Body of pancreas (tissue), 4 donors: Measurements from ENCODE around the gene LGR6.

Source experiments
- CTCF ChIP-seq, 7 experiments: fragments of 450-650 bp in 4 of 7; fragments of 200-600 bp in 3 of 7; sonication (generic) in 3 of 7; IDR thresholded peaks; one replicate each; pipeline ENCODE4 v1.5.1; 2016 to 2019; ENCODE audit warnings: antibody characterized with exemption in 7 of 7
- POLR2A ChIP-seq, 3 donors: fragments of 450-650 bp; IDR thresholded peaks; one replicate each; pipeline ENCODE4 v1.6.1; 2016; ENCODE audit warnings: antibody characterized with exemption in 3 of 3, mild to moderate bottlenecking in 2 of 3

GRCh38 chr1:202254454-202255252 is 61.1 kb downstream of the LGR6 start:
- no peak for TF ChIP-seq CTCF (IDR thresholded peaks at IDR 0.05)
- TF ChIP-seq POLR2A (IDR thresholded peaks at IDR 0.05), result no peak
